GM10266 (cell line): ENCODE data around the gene DCHS2.

Source experiments
- DNase-seq: peaks from one replicate; pipeline ENCODE4 v3.0.0; 2012; ENCODE audit errors: extremely low spot score
- CTCF ChIP-seq: IDR thresholded peaks from 2 replicates; pipeline ENCODE4 v1.5.1; 2012; ENCODE audit warnings: mild to moderate bottlenecking, low read depth; ENCODE audit not compliant: control insufficient read depth, insufficient read depth; ENCODE audit errors: missing control alignments

Gene DCHS2

GRCh38 chr4:154455111-154455510 lies 36.5 kb downstream of the DCHS2 start:
- DNase-seq = no peak
- TF ChIP-seq CTCF = no peak

- no peak for DNase-seq
- no peak for TF ChIP-seq CTCF
Observed at GRCh38 chr4:154454710-154455109, 36.9 kb downstream of the DCHS2 start.

- DNase-seq = no peak
- TF ChIP-seq CTCF = no peak
Observed at GRCh38 chr4:154452798-154453346, 38.7 kb downstream of the DCHS2 start.

GRCh38 chr4:154450966-154451365 lies 40.6 kb downstream of the DCHS2 start:
- TF ChIP-seq CTCF = no peak
- no peak for DNase-seq

GRCh38 chr4:154444958-154445357 lies 46.6 kb downstream of the DCHS2 start:
- TF ChIP-seq CTCF = no peak
- DNase-seq = no peak

- DNase-seq = no peak
- TF ChIP-seq CTCF = no peak
Observed at GRCh38 chr4:154441982-154442381, 49.6 kb downstream of the DCHS2 start.

GRCh38 chr4:154441124-154441523 lies 50.5 kb downstream of the DCHS2 start:
- TF ChIP-seq CTCF = no peak

GRCh38 chr4:154439224-154439623 lies 52.4 kb downstream of the DCHS2 start:
- no peak for DNase-seq
- no peak for TF ChIP-seq CTCF

More at GRCh38 chr4:154441124-154441523, 50.5 kb downstream of the DCHS2 start:
- DNase-seq = no peak
